HPDE6-E6E7 (cell line): ENCODE measurements around the gene KCNG2.

Source experiments
- DNase-seq: peaks from one replicate; pipeline ENCODE4 v3.0.0; 2011; ENCODE audit warnings: missing footprints; ENCODE audit errors: extremely low spot score

KCNG2 gene

DNA sequence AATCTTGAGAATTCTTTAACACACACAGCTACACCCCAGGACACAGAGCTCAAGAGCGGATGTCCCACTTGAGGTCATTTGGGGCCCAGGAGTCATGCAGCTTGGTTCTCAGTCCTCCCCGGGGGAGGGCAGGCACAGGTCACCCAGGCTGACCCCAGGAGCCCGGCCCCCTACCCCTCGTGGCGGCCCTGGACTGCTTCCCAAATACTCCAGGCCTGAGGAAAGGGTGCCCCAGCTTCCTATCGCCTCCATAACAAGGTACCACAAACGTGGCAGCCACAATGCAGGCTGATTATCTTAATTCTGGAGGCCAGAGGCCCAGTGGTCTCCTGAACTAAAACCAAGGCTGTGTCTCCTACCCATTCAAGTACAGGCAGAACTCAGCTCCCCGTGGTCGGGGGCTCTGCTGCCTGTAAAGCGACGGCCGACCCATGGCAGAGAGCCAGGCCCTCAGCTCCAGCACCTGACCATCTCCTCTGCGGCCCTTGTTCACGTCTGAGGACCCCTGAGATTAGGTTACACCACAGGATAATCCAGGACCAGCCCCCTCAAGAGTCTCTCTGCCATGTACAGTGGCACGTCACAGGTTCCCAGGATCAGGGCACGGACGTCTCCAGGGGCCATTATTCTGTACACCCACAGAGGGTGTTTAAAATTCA lies 143.2 kb downstream of the KCNG2 start:
- DNase-seq, result no peak

DNA sequence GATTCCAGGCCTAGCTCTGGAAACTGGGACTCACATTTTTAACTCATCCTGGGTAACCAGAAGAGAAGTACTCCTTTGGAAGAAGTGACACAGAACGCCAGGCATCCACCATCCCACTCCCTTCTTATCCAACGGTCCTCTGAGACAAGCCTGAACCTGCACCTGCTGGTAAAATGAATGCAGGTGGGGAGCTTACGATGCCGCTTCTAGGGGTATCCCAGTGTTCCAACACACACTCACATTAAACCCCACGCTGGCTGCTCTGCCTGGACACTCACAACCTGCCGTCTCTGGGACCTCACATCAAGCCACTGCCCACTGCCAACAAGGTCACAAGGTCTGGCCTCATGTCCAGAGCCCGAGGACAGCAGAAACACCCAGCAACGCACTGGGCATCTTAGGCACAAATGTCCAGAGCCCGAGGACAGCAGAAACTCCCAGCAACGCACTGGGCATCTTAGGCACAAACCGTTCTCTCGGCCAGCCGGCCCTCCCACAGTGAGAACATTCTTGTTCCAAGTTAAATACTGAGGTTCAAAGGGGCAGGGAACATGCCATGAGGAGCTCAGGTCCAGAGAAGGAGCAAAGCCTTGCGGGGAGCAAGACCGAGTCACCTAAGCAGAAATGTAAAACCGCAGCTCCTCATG lies 143.9 kb downstream of the KCNG2 start:
- no peak for DNase-seq

GRCh38 chr18:79942211-79942610 lies 144.5 kb downstream of the KCNG2 start:
- DNase-seq, result no peak

DNA sequence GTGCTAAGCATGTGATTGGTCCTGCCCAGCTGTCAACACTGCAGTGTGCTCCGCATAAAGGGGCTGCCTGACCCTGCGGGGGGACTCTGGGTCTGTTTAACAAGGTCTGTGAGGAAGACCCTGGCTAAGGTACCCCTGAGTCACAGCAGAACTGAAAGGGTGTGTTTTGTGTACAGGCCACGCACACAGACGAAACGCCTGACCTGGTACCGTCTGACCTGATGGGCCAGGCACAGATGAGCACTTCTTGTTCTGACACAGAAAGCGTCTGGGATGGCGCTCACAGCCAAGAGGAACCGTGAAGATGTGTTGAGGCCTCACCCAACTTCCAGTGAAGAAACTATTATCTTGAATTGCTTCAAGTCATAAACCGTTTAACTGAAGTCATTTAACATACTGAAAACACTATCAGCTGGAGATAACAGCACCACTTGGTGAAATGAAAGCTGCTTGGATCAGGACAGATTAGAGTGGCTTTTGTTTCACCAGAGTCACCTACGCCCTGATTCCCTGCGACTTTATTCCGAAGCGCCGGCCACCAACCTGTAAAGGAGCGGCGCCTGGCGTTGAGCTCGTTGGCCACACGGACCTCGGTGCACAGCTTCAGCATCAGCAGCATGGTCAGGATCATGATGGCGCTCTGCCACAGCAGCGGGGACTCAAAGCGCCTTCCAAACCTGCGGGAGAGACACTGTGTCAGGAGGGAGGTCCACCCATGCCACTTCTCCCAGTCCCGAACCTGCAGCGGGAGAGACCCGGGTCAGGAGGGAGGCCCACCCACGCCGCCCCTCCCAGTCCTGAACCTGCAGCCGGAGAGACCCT lies 145.3 kb downstream of the KCNG2 start:
- DNase-seq, result no peak

DNA sequence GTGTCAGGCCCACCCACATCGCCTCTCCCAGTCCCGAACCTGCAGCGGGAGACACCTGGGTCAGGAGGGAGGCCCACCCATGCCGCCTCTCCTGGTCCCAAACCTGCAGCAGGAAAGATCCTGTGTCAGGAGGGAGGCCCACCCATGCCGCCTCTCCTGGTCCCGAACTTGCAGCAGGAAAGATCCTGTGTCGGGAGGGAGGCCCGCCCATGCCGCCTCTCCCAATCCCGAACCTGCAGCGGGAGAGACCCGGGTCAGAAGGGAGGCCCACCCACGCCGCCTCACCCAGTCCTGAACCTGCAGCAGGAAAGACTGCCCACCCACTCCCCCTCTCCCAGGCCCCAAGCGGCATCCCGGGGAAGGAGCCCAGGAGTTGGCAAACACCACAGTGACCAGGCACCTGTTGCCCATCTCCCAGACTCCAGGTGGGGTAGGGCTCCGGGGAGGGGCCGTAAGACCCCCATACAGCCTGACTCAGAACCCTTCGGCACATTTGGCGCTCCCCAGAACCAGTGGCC lies 145.9 kb downstream of the KCNG2 start:
- DNase-seq, result no peak

DNA sequence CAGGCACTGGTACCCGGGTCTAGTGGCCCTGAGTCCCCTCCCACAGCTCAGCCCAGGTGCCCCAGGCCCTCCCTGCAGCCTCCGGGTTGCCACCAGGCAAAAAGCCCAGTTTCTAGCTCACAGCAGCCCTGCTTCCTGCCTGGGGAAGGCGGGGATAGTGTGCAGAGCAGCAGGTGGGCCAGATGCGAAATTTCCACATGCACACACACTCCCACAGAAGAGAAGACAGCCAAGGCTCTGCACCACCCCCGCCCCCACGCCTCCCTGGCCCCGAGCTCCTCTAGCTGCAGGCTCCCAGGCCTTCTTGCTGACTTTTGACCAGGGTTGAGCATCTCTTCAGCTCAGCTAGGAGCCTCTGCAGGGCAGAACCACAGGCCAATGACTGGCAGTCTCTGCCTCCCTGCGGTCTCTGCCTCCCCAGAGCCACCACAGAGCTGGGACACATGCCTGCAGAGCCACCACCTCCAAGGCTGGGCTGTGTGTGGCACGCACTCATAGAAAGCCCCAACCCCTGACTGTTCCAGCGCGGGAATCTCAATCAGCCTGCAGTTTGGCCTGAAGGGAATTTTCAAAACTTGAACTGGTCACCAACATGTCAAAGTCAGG lies 146.5 kb downstream of the KCNG2 start:
- DNase-seq, result no peak

DNA sequence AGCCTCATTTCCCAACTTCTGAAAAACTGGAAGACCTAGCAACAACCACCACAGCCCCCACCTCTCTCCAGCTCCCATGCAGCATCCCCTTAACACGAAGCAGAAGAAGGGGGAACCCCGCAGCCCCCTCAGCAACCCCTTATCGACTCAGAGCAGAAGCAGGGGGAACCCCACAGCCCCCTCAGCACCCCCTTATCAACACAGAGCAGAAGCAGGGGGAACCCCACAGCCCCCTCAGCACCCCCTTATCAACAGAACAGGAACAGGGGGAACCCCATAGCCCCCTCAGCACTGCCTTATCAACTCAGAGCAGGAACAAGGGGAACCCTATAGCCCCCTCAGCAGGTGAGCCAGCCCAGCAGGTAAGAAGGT lies 147.0 kb downstream of the KCNG2 start:
- no peak for DNase-seq

DNA sequence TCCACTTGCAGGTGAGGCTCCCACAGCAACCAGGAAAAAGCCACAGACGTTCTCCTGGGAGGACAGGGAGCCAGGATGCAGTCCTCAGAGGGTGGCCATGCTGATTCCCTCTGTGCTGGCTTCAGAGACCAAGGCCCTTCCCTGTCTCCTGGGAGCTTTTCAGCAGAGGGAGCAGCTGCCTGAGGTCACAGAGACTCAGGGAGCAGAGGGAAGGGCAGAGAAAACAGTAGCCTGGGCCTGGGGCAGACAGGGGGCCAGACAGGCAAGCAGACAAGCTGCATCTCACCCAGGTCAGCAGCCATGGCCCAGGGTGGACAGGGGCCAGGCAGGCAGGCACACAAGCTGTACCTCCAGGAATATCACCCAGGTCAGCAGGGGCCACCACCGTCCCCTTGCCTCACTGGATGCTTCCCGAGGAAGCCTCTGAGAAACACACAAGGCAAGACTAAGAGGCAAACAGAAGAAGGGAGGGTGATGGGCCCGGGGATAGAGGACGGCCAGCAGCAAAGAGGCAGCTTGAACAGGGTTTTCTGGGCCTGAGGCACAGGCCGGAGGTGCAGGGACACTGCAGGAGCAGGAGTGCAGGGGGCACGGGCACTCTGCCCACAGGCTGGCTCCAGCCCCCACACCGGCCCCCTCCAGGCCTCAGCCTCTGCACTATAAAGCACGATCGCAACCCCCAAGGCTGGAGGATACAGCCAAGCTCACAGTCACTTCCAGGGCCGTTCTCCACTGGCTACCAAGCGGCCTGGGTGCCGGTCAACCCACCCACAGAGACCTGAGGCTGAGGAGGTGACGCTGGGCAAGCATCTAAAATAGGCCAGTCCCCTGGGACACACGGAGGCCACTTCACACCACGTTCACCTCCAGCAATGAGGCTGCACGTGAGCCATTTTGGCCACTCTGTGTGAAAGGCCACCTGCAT lies 147.6 kb downstream of the KCNG2 start:
- no peak for DNase-seq

- peak; percentile 39 for DNase-seq
These were observed 149.5 kb downstream of the KCNG2 start for GRCh38 chr18:79947054-79947755.

GRCh38 chr18:79947881-79948610 lies 150.3 kb downstream of the KCNG2 start:
- no peak for DNase-seq

DNA sequence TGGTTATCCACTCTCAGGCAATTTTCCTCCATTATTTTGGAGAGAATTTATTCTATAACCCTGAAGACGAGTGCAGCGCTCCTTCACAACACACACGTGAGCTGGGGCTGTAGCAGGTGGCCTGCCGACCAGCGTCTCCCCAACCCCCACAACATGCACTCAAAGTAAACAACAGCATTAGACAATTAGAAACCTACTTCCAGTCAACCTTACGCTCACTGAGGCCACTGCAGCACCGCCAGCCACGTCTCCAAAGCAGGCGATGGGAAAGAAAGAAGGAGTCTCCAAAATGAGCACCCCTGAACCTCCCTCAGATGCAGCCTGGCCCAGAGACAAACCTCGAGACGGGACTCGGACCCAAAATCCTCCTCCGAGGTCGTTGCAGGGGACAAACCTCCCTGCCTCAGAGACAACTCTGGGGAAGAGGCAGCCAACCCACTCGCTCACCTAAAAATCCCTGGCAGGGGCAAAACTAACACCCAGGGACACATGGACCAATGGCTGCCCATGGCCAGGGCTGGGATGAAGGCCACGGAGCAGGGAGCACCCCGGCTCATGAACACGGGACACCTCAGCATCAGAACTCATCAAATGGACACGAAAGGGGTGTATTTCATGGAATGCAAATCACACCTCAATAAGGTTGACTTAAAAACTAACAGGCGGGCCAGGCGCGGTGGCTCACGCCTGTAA lies 151.1 kb downstream of the KCNG2 start:
- no peak for DNase-seq
